ENCODE results near the gene VSIR. TPM values are rescaled to one million over a fixed set of nuclear protein-coding genes. Genes with fewer than 3 reads are reported as not detected.

VSIR gene
- total and polyA plus RNA-seq, 2 donors (not counting 1 experiment from before 2014, with no cell fraction given), result 40.5 to 61.2 TPM

DNA sequence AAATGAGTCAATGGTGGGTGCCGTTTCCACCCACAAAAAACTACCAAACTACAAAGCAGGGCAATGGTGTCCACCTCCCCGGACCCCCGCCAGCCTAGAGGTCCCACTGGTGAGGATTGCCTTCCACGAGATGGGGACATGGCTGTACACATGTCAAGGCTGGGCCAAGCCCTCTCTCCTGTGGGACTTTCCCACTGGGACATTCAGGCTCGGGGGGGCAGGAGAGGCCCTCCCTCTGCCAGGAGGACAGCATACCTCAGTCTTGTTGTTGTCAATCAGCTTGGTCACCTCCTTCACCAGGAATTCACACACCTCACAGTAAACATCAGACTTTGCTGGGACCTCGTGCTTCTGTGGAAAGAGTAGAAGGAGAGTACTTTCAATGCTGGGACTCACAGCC is 46.7 kb upstream of the VSIR start:
- ChIA-PET CTCF (interaction anchor here (0.9 kb wide), 1 partner anchor 63 kb away, joined by 3 read pairs; no protein-coding TSS in a partner anchor), POLR2A (no interaction called here)
- Histone ChIP-seq H3K4me1 (ENCODE audit: control insufficient read depth in 2 of 2, insufficient read depth in 2 of 2, low read length in 2 of 2) (no peaks in the 10 kb centered on the region), H3K27ac (ENCODE audit: low read length in 2 of 2) (no peak overlapping the region), H3K79me2 (ENCODE audit: control insufficient read depth, insufficient read depth, low read length) (no peaks in the 10 kb centered on the region), H3K4me3 (ENCODE audit: control extremely low read depth in 1 of 5, extremely low read depth in 1 of 5, insufficient read depth in 1 of 5, low read depth in 2 of 5, low read length in 4 of 5) (no peak overlapping the region), H3K9me3 (ENCODE audit: control extremely low read depth in 1 of 3, control insufficient read depth in 2 of 3, insufficient read depth in 1 of 3, low read length in 2 of 3) (no peaks in the 10 kb centered on the region), H3K27me3 (replicated peaks in 1 of 4; ENCODE audit: control extremely low read depth in 1 of 4, control insufficient read depth in 3 of 4, insufficient read depth in 4 of 4, low read length in 3 of 4) (no peaks in the 10 kb centered on the region), H3K9ac (ENCODE audit: low read length) (no peak overlapping the region), H3K4me2 (replicated peaks; ENCODE audit: low read depth, low read length, poor library complexity, severe bottlenecking) (no peak overlapping the region), H2AFZ (ENCODE audit: insufficient read depth, low read depth, low read length, poor library complexity, severe bottlenecking) (no peak overlapping the region), H3K36me3 (replicated peaks in 1 of 2; ENCODE audit: control extremely low read depth in 1 of 2, control insufficient read depth in 1 of 2, extremely low read depth in 1 of 2, insufficient read depth in 2 of 2, low read length in 1 of 2) (peaks cover 6 to 93% of the 10 kb centered on the region in 2 experiments), H4K20me1 (ENCODE audit: control insufficient read depth, insufficient read depth, low read length, poor library complexity, severe bottlenecking) (peaks cover 6% of the 10 kb centered on the region)
- H3K4me1 Mint-ChIP-seq, result no peaks in the 10 kb centered on the region
- no peak overlapping the region for H3K4me3 Mint-ChIP-seq
- TF ChIP-seq EZH2 (IDR thresholded peaks at IDR 0.05; ENCODE audit: borderline replicate concordance, insufficient read depth, low read depth, low read length, poor library complexity, severe bottlenecking), result no peak
- TF ChIP-seq CTCF (IDR thresholded peaks at IDR 0.05), result no peak
- WGBS (ENCODE audit: insufficient coverage), result 96% methylated on average over 4 of the region's 6 CpGs
- no peaks in the 10 kb centered on the region for H3K9me3 Mint-ChIP-seq (ENCODE audit: insufficient read depth)
- no peaks in the 10 kb centered on the region for H3K27me3 Mint-ChIP-seq
- DNase-seq (no peak), ATAC-seq (ENCODE audit: low read depth) (no peak)
- intact Hi-C loops (cut with micrococcal nuclease), result no loop called here
- H3K27ac Mint-ChIP-seq, result no peak overlapping the region

- Histone ChIP-seq H3K4me2 (replicated peaks; ENCODE audit: low read depth, low read length, poor library complexity, severe bottlenecking) (no peak overlapping the region), H3K4me3 (ENCODE audit: control extremely low read depth in 1 of 5, extremely low read depth in 1 of 5, insufficient read depth in 1 of 5, low read depth in 2 of 5, low read length in 4 of 5) (no peak overlapping the region), H3K27me3 (replicated peaks in 1 of 4; ENCODE audit: control extremely low read depth in 1 of 4, control insufficient read depth in 3 of 4, insufficient read depth in 4 of 4, low read length in 3 of 4) (no peaks in the 10 kb centered on the region), H3K9me3 (ENCODE audit: control extremely low read depth in 1 of 3, control insufficient read depth in 2 of 3, insufficient read depth in 1 of 3, low read length in 2 of 3) (no peaks in the 10 kb centered on the region), H3K4me1 (ENCODE audit: control insufficient read depth in 2 of 2, insufficient read depth in 2 of 2, low read length in 2 of 2) (no peaks in the 10 kb centered on the region), H3K27ac (ENCODE audit: low read length in 2 of 2) (no peak overlapping the region), H4K20me1 (ENCODE audit: control insufficient read depth, insufficient read depth, low read length, poor library complexity, severe bottlenecking) (peaks cover 6% of the 10 kb centered on the region), H2AFZ (ENCODE audit: insufficient read depth, low read depth, low read length, poor library complexity, severe bottlenecking) (no peak overlapping the region), H3K79me2 (ENCODE audit: control insufficient read depth, insufficient read depth, low read length) (no peaks in the 10 kb centered on the region), H3K36me3 (replicated peaks in 1 of 2; ENCODE audit: control extremely low read depth in 1 of 2, control insufficient read depth in 1 of 2, extremely low read depth in 1 of 2, insufficient read depth in 2 of 2, low read length in 1 of 2) (peaks cover 4 to 88% of the 10 kb centered on the region in 2 experiments), H3K9ac (ENCODE audit: low read length) (no peak overlapping the region)
- ChIA-PET POLR2A (no interaction called here), CTCF (interaction anchor here (1.0 to 1.1 kb wide), 2 partner anchors 11 to 17 kb away, joined by 3 read pairs; no protein-coding TSS in a partner anchor)
- Mint-ChIP-seq H3K4me1 (no peaks in the 10 kb centered on the region), H3K27ac (no peak overlapping the region), H3K27me3 (no peaks in the 10 kb centered on the region), H3K9me3 (ENCODE audit: insufficient read depth) (no peaks in the 10 kb centered on the region), H3K4me3 (no peak overlapping the region)
- DNase-seq (no peak), ATAC-seq (ENCODE audit: low read depth) (no peak)
- intact Hi-C loops (cut with micrococcal nuclease), result no loop called here
- TF ChIP-seq CTCF (IDR thresholded peaks at IDR 0.05), result no peak
- no peak for TF ChIP-seq EZH2 (IDR thresholded peaks at IDR 0.05; ENCODE audit: borderline replicate concordance, insufficient read depth, low read depth, low read length, poor library complexity, severe bottlenecking)
- 98% methylated on average over 18 of the region's 18 CpGs for WGBS (ENCODE audit: insufficient coverage)
These were observed 46.1 kb upstream of the VSIR start for GRCh38 chr10:71819441-71819861.
